Measurements from ENCODE around the gene CERK. TPM values are rescaled to one million over a fixed set of nuclear protein-coding genes. Genes with fewer than 3 reads are reported as not detected.
A peak's percentile ranks its signal among the peaks of the same experiment; 100 is the strongest.

CERK gene
- total RNA-seq, 1 experiment from 2014 or later = 30.9 TPM

GRCh38 chr22:46746192-46746591, 8.1 kb upstream of the CERK start:
- BruUV-seq (replicated peaks) = no TSS peak
- Histone ChIP-seq H3K9me3 (ENCODE audit: control insufficient read depth, insufficient read depth, low read depth, low read length) (no peaks in the 10 kb centered on the region), H3K4me3 (ENCODE audit: low read depth in 2 of 2, low read length in 2 of 2) (no peak overlapping the region), H3K27ac (ENCODE audit: low read length) (no peak overlapping the region), H3K27me3 (ENCODE audit: control insufficient read depth, insufficient read depth, low read length) (no peaks in the 10 kb centered on the region), H3K36me3 (ENCODE audit: control insufficient read depth, insufficient read depth, low read length) (no peaks in the 10 kb centered on the region), H3K4me1 (ENCODE audit: control insufficient read depth, insufficient read depth, low read length) (peaks cover 16% of the 10 kb centered on the region; the same call in 1 of the 2 replicates)
- intact Hi-C loops (cut with micrococcal nuclease; ENCODE audit: unreplicated experiment) (no loop called here), in situ Hi-C loops (cut with HindIII; ENCODE audit: low pct_unique_long_range_greater_than_20kb, low sequenced_read_pairs) (no loop called here)
- TF ChIP-seq SIN3A (IDR thresholded peaks at IDR 0.05; ENCODE audit: borderline replicate concordance, insufficient read depth, low read depth, low read length) = no peak
- TF ChIP-seq POLR2AphosphoS5 (IDR thresholded peaks at IDR 0.05; ENCODE audit: low read depth, low read length) = no peak
- TF ChIP-seq, protein P1, sequence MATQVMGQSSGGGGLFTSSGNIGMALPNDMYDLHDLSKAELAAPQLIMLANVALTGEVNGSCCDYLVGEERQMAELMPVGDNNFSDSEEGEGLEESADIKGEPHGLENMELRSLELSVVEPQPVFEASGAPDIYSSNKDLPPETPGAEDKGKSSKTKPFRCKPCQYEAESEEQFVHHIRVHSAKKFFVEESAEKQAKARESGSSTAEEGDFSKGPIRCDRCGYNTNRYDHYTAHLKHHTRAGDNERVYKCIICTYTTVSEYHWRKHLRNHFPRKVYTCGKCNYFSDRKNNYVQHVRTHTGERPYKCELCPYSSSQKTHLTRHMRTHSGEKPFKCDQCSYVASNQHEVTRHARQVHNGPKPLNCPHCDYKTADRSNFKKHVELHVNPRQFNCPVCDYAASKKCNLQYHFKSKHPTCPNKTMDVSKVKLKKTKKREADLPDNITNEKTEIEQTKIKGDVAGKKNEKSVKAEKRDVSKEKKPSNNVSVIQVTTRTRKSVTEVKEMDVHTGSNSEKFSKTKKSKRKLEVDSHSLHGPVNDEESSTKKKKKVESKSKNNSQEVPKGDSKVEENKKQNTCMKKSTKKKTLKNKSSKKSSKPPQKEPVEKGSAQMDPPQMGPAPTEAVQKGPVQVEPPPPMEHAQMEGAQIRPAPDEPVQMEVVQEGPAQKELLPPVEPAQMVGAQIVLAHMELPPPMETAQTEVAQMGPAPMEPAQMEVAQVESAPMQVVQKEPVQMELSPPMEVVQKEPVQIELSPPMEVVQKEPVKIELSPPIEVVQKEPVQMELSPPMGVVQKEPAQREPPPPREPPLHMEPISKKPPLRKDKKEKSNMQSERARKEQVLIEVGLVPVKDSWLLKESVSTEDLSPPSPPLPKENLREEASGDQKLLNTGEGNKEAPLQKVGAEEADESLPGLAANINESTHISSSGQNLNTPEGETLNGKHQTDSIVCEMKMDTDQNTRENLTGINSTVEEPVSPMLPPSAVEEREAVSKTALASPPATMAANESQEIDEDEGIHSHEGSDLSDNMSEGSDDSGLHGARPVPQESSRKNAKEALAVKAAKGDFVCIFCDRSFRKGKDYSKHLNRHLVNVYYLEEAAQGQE (IDR thresholded peaks at IDR 0.05; ENCODE audit: insufficient read depth in 1 of 2, low read depth in 2 of 2, low read length in 1 of 2) = no peak
- TF ChIP-seq TCF7L2 (IDR thresholded peaks at IDR 0.05; ENCODE audit: low read depth, low read length) = no peak
- TF ChIP-seq CTCF (IDR thresholded peaks at IDR 0.05) = no peak
- ChIA-PET CTCF (no interaction called here), POLR2A (interaction anchor here (0.6 kb wide), 1 partner anchor 12 kb away, joined by 3 read pairs; no protein-coding TSS in a partner anchor)
- DNase-seq (ENCODE audit: low read depth, low spot score) (no peak), ATAC-seq (no peak)

DNA sequence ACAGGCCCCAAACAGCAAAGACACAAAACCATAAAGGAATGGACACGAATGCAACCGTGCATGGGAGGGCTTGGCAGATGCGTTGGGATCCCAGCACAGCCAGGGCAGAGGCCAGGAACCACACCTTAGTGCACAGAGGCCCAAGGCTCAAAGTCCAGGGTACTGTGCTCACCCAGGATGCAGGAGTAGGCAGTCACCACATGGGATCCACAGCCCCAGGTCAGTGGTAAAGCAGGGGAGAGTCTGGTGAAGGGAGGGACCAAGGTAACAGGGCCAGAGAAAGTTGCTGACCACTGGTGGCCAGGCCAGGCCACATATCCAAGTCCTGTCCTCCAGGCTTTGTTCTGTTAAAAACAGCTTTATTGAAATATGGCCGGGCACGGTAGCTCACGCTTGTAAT, 6.5 kb upstream of the CERK start:
- DNase-seq (ENCODE audit: low read depth, low spot score) = no peak
- POLR2A ChIA-PET = no interaction called here
- in situ Hi-C loops (cut with HindIII; ENCODE audit: low pct_unique_long_range_greater_than_20kb, low sequenced_read_pairs) = no loop called here
- H3K9me3 ChIP-seq (ENCODE audit: control insufficient read depth, insufficient read depth, low read depth, low read length) = no peaks in the 10 kb centered on the region
- BruUV-seq (replicated peaks) = no TSS peak
- H3K36me3 ChIP-seq (ENCODE audit: control insufficient read depth, insufficient read depth, low read length) = no peaks in the 10 kb centered on the region
- peak overlapping the region; percentile 51; the same call in 1 of the 2 replicates for H3K27ac ChIP-seq (ENCODE audit: low read length)
- no peak overlapping the region for H3K4me3 ChIP-seq (ENCODE audit: low read depth in 2 of 2, low read length in 2 of 2)
- ATAC-seq = no peak
- CTCF ChIA-PET = no interaction called here
- no peaks in the 10 kb centered on the region for H3K27me3 ChIP-seq (ENCODE audit: control insufficient read depth, insufficient read depth, low read length)
- intact Hi-C loops (cut with micrococcal nuclease; ENCODE audit: unreplicated experiment) = no loop called here
- TF ChIP-seq TCF7L2 (IDR thresholded peaks at IDR 0.05; ENCODE audit: low read depth, low read length) = no peak
- no peak for TF ChIP-seq SIN3A (IDR thresholded peaks at IDR 0.05; ENCODE audit: borderline replicate concordance, insufficient read depth, low read depth, low read length)
- TF ChIP-seq, protein P1 (IDR thresholded peaks at IDR 0.05; ENCODE audit: insufficient read depth in 1 of 2, low read depth in 2 of 2, low read length in 1 of 2) = no peak
- no peak for TF ChIP-seq POLR2AphosphoS5 (IDR thresholded peaks at IDR 0.05; ENCODE audit: low read depth, low read length)
- TF ChIP-seq CTCF (IDR thresholded peaks at IDR 0.05) = no peak
- H3K4me1 ChIP-seq (ENCODE audit: control insufficient read depth, insufficient read depth, low read length) = peaks cover 23% of the 10 kb centered on the region
